ENCODE results near the gene SCFD2. TPM values are rescaled to one million over a fixed set of nuclear protein-coding genes. Genes with fewer than 3 reads are reported as not detected.

The SCFD2 gene
- total RNA-seq, 1 donor, result 24.2 TPM

GRCh38 chr4:53281438-53281837 lies 84.4 kb downstream of the SCFD2 start:
- Histone ChIP-seq H4K20me1 (ENCODE audit: insufficient read depth, low read length) (no peaks in the 10 kb centered on the region), H3K36me3 (ENCODE audit: insufficient read depth, low read length) (no peaks in the 10 kb centered on the region), H3K27ac (ENCODE audit: low read depth, low read length) (no peak overlapping the region), H3K4me1 (ENCODE audit: insufficient read depth, low read length) (peaks cover 9% of the 10 kb centered on the region), H3K27me3 (ENCODE audit: insufficient read depth, low read length) (no peaks in the 10 kb centered on the region), H3K4me2 (ENCODE audit: insufficient read depth, low read length) (peak overlapping the region; percentile 66), H3K4me3 (ENCODE audit: insufficient read depth, low read length) (no peak overlapping the region), H2AFZ (ENCODE audit: low read length) (no peak overlapping the region), H3K79me2 (ENCODE audit: insufficient read depth, low read length) (peaks cover 29% of the 10 kb centered on the region), H3K9me3 (ENCODE audit: low read depth, low read length) (no peaks in the 10 kb centered on the region)
- no peak for TF ChIP-seq CTCF (IDR thresholded peaks at IDR 0.05; ENCODE audit: extremely low read depth, low read depth, low read length)
- no peak for DNase-seq (ENCODE audit: insufficient read length, low spot score, missing footprints)

GRCh38 chr4:53280846-53281245 lies 85.0 kb downstream of the SCFD2 start:
- no peak for TF ChIP-seq CTCF (IDR thresholded peaks at IDR 0.05; ENCODE audit: extremely low read depth, low read depth, low read length)
- Histone ChIP-seq H2AFZ (ENCODE audit: low read length) (no peak overlapping the region), H3K27ac (ENCODE audit: low read depth, low read length) (no peak overlapping the region), H4K20me1 (ENCODE audit: insufficient read depth, low read length) (no peaks in the 10 kb centered on the region), H3K4me1 (ENCODE audit: insufficient read depth, low read length) (peaks cover 9% of the 10 kb centered on the region), H3K4me3 (ENCODE audit: insufficient read depth, low read length) (no peak overlapping the region), H3K36me3 (ENCODE audit: insufficient read depth, low read length) (no peaks in the 10 kb centered on the region), H3K79me2 (ENCODE audit: insufficient read depth, low read length) (peaks cover 23% of the 10 kb centered on the region), H3K9me3 (ENCODE audit: low read depth, low read length) (no peaks in the 10 kb centered on the region), H3K27me3 (ENCODE audit: insufficient read depth, low read length) (no peaks in the 10 kb centered on the region), H3K4me2 (ENCODE audit: insufficient read depth, low read length) (no peak overlapping the region)
- DNase-seq (ENCODE audit: insufficient read length, low spot score, missing footprints), result no peak

- Histone ChIP-seq H3K4me2 (ENCODE audit: insufficient read depth, low read length) (no peak overlapping the region), H4K20me1 (ENCODE audit: insufficient read depth, low read length) (no peaks in the 10 kb centered on the region), H3K27ac (ENCODE audit: low read depth, low read length) (no peak overlapping the region), H3K9me3 (ENCODE audit: low read depth, low read length) (no peaks in the 10 kb centered on the region), H3K4me3 (ENCODE audit: insufficient read depth, low read length) (no peak overlapping the region), H2AFZ (ENCODE audit: low read length) (no peak overlapping the region), H3K36me3 (ENCODE audit: insufficient read depth, low read length) (no peaks in the 10 kb centered on the region), H3K79me2 (ENCODE audit: insufficient read depth, low read length) (peaks cover 4% of the 10 kb centered on the region), H3K4me1 (ENCODE audit: insufficient read depth, low read length) (peaks cover 8% of the 10 kb centered on the region), H3K27me3 (ENCODE audit: insufficient read depth, low read length) (no peaks in the 10 kb centered on the region)
- TF ChIP-seq CTCF (IDR thresholded peaks at IDR 0.05; ENCODE audit: extremely low read depth, low read depth, low read length), result no peak
- no peak for DNase-seq (ENCODE audit: insufficient read length, low spot score, missing footprints)
Measured at GRCh38 chr4:53274609-53275268, 91.1 kb downstream of the SCFD2 start.

GRCh38 chr4:53273726-53274125 lies 92.1 kb downstream of the SCFD2 start:
- Histone ChIP-seq H3K4me1 (ENCODE audit: insufficient read depth, low read length) (peaks cover 8% of the 10 kb centered on the region), H3K9me3 (ENCODE audit: low read depth, low read length) (no peaks in the 10 kb centered on the region), H3K79me2 (ENCODE audit: insufficient read depth, low read length) (peaks cover 5% of the 10 kb centered on the region), H2AFZ (ENCODE audit: low read length) (no peak overlapping the region), H3K36me3 (ENCODE audit: insufficient read depth, low read length) (no peaks in the 10 kb centered on the region), H3K4me3 (ENCODE audit: insufficient read depth, low read length) (no peak overlapping the region), H3K27me3 (ENCODE audit: insufficient read depth, low read length) (no peaks in the 10 kb centered on the region), H3K4me2 (ENCODE audit: insufficient read depth, low read length) (no peak overlapping the region), H4K20me1 (ENCODE audit: insufficient read depth, low read length) (no peaks in the 10 kb centered on the region), H3K27ac (ENCODE audit: low read depth, low read length) (peak overlapping the region; percentile 12)
- TF ChIP-seq CTCF (IDR thresholded peaks at IDR 0.05; ENCODE audit: extremely low read depth, low read depth, low read length), result no peak
- DNase-seq (ENCODE audit: insufficient read length, low spot score, missing footprints), result peak; percentile 77

Measured in osteoblast (primary cell).